ENCODE measurements around the gene MED14.

Gene MED14

GRCh38 chrX:40671126-40671525 lies 64.2 kb downstream of the MED14 start:
- no peak for DNase-seq (ENCODE audit: insufficient read length, low spot score)
- FAIRE-seq: peak; percentile 78

- FAIRE-seq (no peak), DNase-seq (ENCODE audit: insufficient read length, low spot score) (no peak)
Measured at GRCh38 chrX:40663880-40664630, 71.3 kb downstream of the MED14 start.

GRCh38 chrX:40663078-40663740 lies 72.1 kb downstream of the MED14 start:
- FAIRE-seq: peak; percentile 74

GRCh38 chrX:40661489-40661888 lies 73.9 kb downstream of the MED14 start:
- DNase-seq (ENCODE audit: insufficient read length, low spot score) (no peak), FAIRE-seq (no peak)

More at GRCh38 chrX:40663078-40663740, 72.1 kb downstream of the MED14 start:
- no peak for DNase-seq (ENCODE audit: insufficient read length, low spot score)

- DNase-seq (ENCODE audit: insufficient read length, low spot score) (no peak), FAIRE-seq (no peak)
Measured at GRCh38 chrX:40660381-40660780, 75.0 kb downstream of the MED14 start.

GRCh38 chrX:40653535-40653934 lies 81.8 kb downstream of the MED14 start:
- DNase-seq (ENCODE audit: insufficient read length, low spot score) (no peak), FAIRE-seq (no peak)

GRCh38 chrX:40652664-40653063 lies 82.7 kb downstream of the MED14 start:
- DNase-seq (ENCODE audit: insufficient read length, low spot score) (no peak), FAIRE-seq (no peak)

GRCh38 chrX:40651620-40652223 lies 83.6 kb downstream of the MED14 start:
- FAIRE-seq (peak; percentile 81), DNase-seq (ENCODE audit: insufficient read length, low spot score) (no peak)

GRCh38 chrX:40647307-40648197 lies 87.8 kb downstream of the MED14 start, which contains the start of gene CXorf38:
CXorf38 (minus strand) TSS chrX:40647561; CDS start chrX:40647520, 41 bp downstream.
- FAIRE-seq: peak; percentile 14
- DNase-seq (ENCODE audit: insufficient read length, low spot score): peak; percentile 36

GRCh38 chrX:40646489-40647306 lies 88.6 kb downstream of the MED14 start:
- FAIRE-seq: peak; percentile 4
- no peak for DNase-seq (ENCODE audit: insufficient read length, low spot score)

GRCh38 chrX:40644821-40645358 lies 90.5 kb downstream of the MED14 start:
- FAIRE-seq (peak; percentile 95), DNase-seq (ENCODE audit: insufficient read length, low spot score) (no peak)

- FAIRE-seq (no peak), DNase-seq (ENCODE audit: insufficient read length, low spot score) (no peak)
Measured at GRCh38 chrX:40644176-40644575, 91.2 kb downstream of the MED14 start.

GRCh38 chrX:40637687-40638086 lies 97.7 kb downstream of the MED14 start:
- DNase-seq (ENCODE audit: insufficient read length, low spot score) (no peak), FAIRE-seq (peak; percentile 8)

GRCh38 chrX:40632199-40632598 lies 103.1 kb downstream of the MED14 start:
- FAIRE-seq (no peak), DNase-seq (ENCODE audit: insufficient read length, low spot score) (no peak)

GRCh38 chrX:40628506-40628905 lies 106.8 kb downstream of the MED14 start:
- no peak for FAIRE-seq
- no peak for DNase-seq (ENCODE audit: insufficient read length, low spot score)

- DNase-seq (ENCODE audit: insufficient read length, low spot score) (no peak), FAIRE-seq (no peak)
Measured at GRCh38 chrX:40625294-40625693, 110.0 kb downstream of the MED14 start.

- FAIRE-seq (no peak), DNase-seq (ENCODE audit: insufficient read length, low spot score) (no peak)
Measured at GRCh38 chrX:40623665-40624064, 111.7 kb downstream of the MED14 start.

GRCh38 chrX:40623139-40623536 lies 112.2 kb downstream of the MED14 start, which contains the start of gene MPC1L:
MPC1L (plus strand) TSS chrX:40623428; CDS start chrX:40623566, 138 bp downstream.
- FAIRE-seq: no peak

GRCh38 chrX:40622479-40623138 lies 112.7 kb downstream of the MED14 start:
- no peak for DNase-seq (ENCODE audit: insufficient read length, low spot score)
- FAIRE-seq: no peak

More at GRCh38 chrX:40623139-40623536, 112.2 kb downstream of the MED14 start, which contains the start of gene MPC1L:
- no peak for DNase-seq (ENCODE audit: insufficient read length, low spot score)
